A549 (cell line): ENCODE data around the gene DHX15.

ENCODE experiments used
- POLR2A ChIP-seq: IDR thresholded peaks from 2 replicates; pipeline ENCODE4 v1.6.1; 2012; ENCODE audit warnings: mild to moderate bottlenecking, low read length
- TF ChIP-seq, protein P1 (sequence below): fragments of >200 bp; sonication (Bioruptor Twin); formaldehyde crosslinking; IDR thresholded peaks from 3 replicates; pipeline ENCODE4 v1.5.1; 2016

DNA sequence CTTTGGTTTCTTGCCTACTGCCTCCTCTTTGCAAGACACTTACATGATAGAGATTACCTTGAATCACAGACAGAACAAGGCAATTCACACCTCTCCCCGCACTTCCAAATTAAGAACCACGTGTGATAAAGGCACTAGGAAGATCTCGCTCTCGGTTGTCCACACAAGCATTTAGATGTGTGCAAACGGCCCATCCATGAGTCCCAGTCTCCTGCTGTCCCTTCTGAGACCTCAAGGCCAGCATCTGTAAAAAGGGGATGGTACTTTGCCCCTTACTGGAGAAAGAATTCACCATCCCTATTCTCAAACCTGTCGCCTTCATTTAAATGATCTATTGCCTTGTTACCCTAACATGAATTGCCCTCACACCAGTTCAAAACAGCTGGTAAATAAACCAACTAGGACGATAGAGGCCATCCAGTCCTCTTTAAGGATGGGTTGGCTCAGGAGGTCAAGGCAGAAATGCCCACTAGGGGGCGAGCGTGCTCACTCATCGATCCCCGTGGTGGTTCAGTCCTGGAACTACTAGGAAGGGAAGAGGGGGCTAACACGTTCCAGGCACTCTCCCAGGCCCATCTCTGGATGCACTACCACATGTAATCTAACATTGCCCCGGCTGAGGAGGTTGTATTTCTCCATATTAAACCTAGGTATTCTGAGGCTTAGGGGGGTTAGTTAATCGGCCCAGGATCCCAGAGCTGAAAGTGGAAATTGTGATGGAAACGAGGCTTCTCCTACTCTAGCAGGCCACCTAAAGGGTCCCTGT lies 95.8 kb downstream of the DHX15 start:
- TF ChIP-seq, protein P1, sequence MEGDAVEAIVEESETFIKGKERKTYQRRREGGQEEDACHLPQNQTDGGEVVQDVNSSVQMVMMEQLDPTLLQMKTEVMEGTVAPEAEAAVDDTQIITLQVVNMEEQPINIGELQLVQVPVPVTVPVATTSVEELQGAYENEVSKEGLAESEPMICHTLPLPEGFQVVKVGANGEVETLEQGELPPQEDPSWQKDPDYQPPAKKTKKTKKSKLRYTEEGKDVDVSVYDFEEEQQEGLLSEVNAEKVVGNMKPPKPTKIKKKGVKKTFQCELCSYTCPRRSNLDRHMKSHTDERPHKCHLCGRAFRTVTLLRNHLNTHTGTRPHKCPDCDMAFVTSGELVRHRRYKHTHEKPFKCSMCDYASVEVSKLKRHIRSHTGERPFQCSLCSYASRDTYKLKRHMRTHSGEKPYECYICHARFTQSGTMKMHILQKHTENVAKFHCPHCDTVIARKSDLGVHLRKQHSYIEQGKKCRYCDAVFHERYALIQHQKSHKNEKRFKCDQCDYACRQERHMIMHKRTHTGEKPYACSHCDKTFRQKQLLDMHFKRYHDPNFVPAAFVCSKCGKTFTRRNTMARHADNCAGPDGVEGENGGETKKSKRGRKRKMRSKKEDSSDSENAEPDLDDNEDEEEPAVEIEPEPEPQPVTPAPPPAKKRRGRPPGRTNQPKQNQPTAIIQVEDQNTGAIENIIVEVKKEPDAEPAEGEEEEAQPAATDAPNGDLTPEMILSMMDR = peak; percentile 60
- TF ChIP-seq POLR2A = no peak
